M059J (cell line): ENCODE results near the gene SERTM1. TPM values are rescaled to one million over a fixed set of nuclear protein-coding genes. Genes with fewer than 3 reads are reported as not detected.

ENCODE experiments used
- DNase-seq: peaks from one replicate; pipeline ENCODE4 v3.0.0-alpha.2; 2012; ENCODE audit warnings: low read depth
- total RNA-seq: library from RNA; depleted of rRNA; stranded (reverse); fragments of >200 nt; shearing (Covaris generic); gene quantifications from 2 replicates; pipeline ENCODE4 v1.2.3, GENCODE V29; 2014; rRNA removed

The SERTM1 gene
- total RNA-seq, 1 experiment from 2014 or later, result not detected

DNA sequence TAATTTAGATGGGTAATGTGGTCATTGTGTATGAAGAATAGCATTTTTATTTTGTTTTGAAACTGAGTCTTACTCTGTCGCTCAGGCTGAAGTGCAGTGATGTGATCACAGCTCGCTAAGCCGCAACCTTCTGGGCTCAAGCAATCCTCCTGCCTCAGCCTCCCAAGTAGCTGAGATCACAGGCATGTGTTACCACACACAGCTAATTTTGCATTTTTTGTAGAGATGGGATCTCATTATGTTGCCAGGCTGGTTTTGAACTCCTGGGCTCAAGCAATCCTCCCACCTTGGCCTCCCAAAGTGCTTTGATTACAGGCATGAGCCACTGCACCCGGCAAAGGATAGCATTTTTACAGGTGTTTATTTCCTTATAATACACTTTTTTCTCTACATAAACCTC is 36.6 kb downstream of the SERTM1 start:
- DNase-seq, result no peak

DNA sequence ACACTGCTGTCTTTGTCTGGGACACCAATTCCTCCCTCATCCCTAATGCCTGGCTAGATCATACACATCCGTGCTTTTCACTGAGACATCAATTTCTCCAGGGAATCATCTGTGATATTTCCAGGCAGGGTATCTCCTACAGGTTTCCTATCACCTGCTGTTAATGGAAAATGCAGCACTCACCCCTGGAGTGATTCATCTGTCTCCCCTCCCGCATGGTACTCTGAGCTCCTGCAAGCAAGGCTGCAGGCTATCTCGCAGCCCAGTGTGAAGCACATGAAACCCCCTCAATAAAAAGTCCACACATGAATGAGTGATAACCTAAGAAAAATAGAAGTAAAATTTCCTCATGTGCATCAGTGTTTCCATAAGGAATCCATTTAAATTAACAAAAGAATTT is 38.5 kb downstream of the SERTM1 start:
- DNase-seq, result no peak

DNA sequence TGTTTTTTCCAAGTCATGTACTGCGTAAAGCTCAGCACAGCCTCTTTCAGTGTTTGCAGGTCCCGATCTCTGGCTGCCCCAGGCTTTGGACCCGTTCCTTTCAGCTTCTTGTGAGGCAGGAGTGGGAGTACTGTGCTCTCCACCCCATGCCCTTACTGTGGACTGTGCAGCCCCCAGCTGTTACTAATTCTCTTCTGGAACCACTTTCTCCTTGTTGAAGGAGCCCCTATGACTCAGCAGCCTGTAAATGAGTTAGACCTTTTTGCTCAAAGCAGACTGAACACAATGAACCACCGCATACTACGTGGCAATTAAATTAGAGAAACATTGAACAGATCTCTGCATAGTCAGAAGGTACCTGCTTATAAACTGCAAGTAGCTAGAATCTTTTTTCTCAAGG is 39.0 kb downstream of the SERTM1 start:
- DNase-seq, result peak; percentile 18

DNA sequence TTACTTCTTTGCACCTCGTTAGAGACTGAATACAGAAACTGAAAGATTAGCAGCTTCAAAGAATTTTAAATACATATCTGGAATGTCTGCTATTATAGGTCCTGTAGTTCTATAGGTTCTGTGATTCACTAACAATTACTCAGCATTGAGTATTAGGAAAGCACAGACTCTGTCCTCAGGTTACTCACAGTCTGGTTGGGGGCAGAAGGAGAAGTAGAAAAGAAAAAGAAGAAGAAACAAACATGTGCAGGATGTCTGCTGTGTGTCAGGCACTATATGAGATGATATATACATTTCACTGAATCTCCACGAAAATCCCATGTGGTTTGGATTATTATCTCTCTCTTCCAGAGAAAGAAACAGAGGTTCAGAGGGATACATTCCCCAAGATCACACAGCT is 40.1 kb downstream of the SERTM1 start:
- DNase-seq, result no peak

DNA sequence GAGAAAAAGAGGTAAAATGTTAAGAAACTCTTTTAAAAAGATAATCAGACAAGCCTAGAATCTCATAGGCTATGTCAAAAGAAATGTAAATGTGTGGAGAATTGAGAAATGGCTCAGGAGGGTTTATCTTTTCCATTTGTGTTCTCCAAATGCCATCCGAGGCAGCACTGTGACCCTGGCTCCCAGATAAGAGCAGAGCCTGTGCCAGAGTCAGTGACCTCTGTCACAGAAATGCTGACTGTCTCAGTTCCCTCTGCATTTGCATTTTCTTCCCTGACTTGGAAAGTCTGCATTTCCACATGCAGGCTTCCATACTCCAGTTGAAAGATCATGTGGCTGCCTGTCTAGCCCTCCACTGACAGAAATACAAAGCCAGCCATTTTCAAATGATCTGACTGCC is 42.0 kb downstream of the SERTM1 start:
- no peak for DNase-seq

DNA sequence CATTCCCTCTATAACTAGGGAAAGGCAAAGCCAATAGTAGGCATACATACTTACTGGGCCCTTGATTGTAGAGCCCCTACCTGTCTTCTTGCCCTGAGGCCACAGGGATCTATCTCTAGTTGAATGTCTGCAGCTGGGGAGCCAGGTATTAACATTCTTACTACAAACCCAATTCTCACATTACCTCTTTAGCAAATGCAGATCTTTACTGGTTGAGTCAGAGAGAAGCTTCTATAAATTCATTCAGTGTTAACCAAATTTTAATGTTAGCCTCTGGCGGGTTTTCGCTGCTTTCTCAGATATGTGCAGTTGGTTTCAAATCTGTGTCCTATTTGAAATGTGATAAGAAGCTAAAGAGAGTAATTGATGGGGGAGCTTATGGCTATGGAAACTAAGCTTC is 43.2 kb downstream of the SERTM1 start:
- DNase-seq, result no peak

DNA sequence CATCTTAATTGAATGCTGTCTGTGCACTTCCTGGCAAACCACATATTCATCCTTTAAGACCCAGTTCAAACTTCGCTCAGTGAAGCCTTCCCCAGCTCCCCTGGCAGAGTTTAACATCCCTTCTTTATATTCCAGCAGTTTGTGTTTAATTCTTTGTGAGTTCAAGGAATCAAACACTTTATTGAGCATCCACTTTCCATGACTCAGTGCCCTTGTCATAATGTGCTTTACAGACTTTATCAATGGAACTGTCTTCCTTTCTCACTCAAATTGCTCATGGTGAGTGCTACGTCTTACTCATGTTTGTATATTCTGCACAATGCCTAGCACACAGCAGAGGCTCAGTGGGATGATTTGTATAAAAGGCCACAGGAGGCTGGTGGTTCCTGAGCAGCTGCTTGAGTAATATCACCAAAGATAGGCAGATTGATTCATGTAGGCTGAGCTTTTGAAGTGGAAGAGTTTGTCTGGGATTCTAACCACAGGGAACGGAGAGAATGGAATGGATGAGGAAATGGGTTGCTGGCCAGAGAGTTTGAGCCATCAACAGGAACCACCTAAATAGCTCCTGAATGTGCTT is 44.2 kb downstream of the SERTM1 start:
- DNase-seq, result no peak

DNA sequence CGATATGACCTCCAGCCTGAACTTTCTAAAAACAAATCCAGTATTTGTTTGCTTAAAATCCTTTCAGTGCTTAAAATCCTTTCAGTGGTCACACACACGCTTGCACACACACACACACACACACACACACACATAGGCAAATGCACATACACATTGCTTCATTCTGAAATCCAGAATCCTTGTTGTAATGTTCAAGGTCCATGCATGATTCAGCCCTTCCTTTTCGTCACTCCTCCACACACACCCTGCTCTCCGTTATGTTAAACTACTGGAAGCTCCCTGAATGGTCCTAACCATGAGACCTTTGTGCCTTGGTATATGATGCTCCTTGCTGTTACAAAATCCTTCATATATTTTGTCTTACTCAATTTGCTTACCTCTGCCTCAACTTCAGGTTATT is 44.9 kb downstream of the SERTM1 start:
- no peak for DNase-seq

DNA sequence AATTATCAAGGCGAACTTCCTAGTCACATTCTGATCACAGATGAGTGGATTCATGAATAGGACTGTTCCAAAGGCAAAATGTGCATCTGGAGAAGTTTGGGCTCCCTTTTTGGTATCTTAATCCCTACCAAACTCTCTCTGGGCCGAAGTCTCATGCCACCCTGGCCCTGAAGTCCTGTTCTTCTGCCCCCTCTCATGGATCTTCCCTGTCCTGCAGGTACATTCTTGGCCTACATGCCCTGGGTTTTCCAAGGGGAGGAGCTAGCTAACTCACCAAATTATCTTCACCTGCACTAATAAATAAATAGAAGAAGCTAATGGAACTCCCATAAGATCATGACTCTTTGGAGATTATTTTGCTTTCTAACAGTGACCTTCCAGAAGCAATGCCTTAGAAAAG is 50.3 kb downstream of the SERTM1 start:
- DNase-seq, result no peak

DNA sequence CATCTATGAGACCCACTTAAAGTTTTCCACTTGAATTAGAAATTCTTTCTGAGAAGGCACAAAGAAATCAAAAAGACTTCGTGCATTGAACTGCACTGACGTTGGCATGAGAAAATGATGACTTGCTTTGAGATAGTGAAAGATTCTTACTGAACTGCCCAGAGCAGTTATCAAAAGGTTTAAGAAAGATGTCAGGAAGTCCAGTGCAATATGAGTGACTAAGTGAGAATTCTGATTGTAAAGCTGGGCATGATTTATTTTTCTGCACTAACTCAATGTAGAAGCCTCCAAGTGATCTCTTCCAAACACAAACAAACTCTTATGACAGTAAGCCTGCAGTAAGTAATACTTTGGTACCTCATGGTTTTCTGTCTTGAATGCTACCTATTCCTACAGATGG is 52.1 kb downstream of the SERTM1 start:
- no peak for DNase-seq

DNA sequence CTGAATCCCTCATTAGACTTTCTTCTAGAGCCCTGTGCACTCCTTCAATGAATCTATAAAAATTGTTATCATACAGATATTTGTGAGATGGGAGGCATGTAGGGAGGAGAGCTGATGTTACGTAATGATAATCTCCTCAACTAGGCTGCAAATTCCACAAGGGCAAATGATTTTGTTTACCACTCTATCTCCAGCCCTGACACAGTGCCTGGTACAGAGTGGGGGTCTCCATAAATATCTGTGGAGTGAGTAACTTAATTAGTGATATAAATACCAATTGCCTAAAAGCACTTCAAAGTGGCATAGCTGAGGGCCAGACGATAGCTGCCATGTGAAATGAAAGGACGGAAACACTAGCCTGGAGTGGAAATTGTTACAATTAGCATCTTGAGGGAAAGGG is 54.2 kb downstream of the SERTM1 start:
- no peak for DNase-seq

DNA sequence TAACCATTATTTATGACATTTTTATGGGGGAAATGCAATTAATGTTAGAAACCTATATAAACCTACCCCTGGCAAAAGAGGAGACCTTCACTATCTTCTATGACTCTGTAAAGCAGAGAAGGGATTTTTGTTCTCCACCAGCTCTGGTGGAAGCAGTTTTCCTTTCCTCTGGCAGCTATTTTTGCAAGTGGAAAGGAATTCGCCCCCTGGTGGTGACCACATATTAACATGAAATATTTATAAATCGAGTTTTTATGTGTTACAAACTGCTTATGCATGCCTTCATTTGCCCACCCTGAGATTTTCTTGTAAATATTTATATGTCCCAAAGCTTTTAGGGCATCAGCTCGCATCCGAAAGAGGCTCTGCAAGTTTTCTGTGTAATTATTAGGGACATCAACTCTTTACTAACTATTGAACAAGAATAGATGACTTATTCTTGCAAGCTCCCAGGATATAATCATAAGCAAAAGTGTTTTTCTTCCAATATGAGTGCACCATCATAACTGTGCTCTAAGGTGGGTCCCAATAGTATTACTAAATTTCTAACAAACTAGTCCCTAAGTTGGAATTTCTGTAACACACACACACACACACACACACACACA is 62.4 kb downstream of the SERTM1 start:
- DNase-seq, result peak; percentile 46

DNA sequence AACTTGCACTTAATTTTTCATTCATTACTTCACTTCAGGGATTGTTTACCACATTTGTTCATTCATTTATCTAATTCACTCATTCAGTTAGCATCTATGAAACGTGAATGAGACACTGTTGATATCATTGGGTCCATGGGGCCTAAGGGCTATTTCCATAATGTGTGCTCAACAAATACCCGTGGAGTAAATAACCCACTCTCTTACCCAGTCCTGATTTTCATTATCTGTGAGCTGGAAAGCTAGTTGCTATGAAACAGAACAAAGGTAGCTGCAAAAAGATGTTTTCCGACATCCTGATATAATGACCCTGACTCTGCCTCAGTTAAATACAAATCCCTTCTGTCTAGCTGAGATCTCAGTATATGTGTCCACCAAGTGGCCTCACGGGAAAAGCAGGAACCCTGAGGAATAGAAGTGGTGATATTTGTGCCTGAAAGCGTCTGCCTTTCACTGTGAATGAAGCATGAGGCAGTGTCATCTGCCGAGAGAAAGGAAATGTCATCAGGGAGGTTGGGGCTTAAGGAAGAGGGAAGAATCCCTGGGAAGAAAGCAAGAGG is 63.8 kb downstream of the SERTM1 start:
- DNase-seq, result no peak

DNA sequence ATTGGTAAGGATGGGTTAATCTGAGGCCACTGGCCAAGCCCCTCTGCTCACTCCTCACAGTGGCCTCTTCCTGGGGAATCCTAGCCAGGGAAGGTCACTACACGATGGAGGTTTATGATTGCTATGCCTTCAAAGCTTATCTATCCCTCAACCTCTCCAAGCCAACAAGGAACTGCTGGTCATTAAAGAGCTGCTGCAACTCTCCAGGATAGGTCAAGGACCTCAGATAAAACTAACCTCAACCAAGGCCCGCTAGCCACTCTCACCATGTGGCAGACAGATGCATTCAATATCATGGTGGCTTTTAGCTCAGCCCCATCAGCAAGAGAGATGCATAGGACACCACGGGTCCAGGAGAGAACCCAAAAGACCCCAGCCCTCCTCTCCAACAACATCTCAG is 71.6 kb downstream of the SERTM1 start:
- DNase-seq, result no peak

DNA sequence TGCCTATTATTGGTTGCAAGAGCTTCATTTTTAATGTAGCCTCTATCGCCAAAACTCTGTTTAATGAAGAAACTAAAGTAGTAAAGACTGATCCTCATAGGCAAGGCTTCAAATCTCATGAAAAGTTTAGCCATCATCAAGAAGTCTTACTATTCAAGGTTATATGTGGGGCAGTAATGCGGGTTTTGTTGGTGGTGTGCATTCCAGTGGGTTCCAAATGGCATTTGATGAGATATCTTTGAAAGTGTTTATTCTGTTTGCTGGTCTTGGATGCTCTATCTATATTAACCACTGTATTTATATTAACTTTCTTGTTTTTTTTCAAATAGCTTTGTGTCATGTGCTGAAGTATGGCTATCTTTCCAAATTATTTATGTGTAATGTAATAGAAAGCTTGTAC is 72.2 kb downstream of the SERTM1 start:
- no peak for DNase-seq

Other genes with a start within 250 kb of the SERTM1 start
- 0.05 and 0.32 TPM in 2 replicates for gene CCNA1, start 241.5 kb upstream of the SERTM1 start, total RNA-seq
- 0.57 and 1.2 TPM in 2 replicates for gene RFXAP, start 145.2 kb downstream of the SERTM1 start, total RNA-seq
- 4.0 and 5.8 TPM in 2 replicates for gene SMAD9, start 246.2 kb downstream of the SERTM1 start, total RNA-seq